Left renal pelvis (tissue), 4 donors: ENCODE measurements around the gene ADCY2. TPM values are rescaled to one million over a fixed set of nuclear protein-coding genes. Genes with fewer than 3 reads are reported as not detected.
"Not testable (repeated sequence)": the region's sequence is repeated elsewhere in the genome, so short reads cannot be mapped to it uniquely, and the experiment has no call there.

Experiments used
- DNase-seq, 4 donors: peaks; one replicate each; pipeline ENCODE4 v3.0.0-alpha.2; 2013; ENCODE audit warnings: low read depth in 4 of 4, low spot score in 3 of 4
- polyA plus RNA-seq, 4 donors: library from polyadenylated mRNA; unstranded; fragments of 120-200 nt; gene quantifications; one replicate each; pipeline ENCODE4 v1.2.1, GENCODE V29; 2013; ENCODE audit not compliant: insufficient read length in 4 of 4

The ADCY2 gene
- polyA plus RNA-seq, 4 donors = 4.4 to 7.7 (median 6.4) TPM

DNA sequence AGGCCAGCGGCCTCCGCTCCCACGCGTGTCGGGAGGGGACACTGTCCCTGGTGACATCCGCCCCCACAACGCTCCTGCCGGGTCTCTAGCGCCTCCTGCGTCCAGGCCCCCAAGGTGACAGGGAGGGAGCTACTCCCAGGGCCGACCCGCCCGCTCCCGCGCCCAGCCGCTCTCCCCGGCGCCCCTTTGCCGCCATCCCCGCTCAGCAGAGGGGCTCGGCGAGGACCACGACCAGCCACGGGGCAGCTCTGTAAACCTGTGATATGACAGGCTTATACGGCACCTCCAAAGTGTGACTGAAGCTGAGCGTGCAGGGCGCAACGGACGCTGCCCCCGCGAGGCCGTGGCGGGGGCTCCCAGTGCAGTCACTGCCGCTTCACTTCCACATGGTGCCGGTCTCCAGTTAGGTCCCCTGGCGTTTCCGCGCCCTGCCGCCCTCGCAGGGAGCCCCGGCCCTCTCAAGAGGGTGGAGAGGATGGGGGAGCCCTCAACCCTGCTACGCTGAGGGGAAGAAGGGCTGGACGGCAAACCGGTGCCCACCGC lies 978 bp upstream of the ADCY2 start:
- DNase-seq = no peak

DNA sequence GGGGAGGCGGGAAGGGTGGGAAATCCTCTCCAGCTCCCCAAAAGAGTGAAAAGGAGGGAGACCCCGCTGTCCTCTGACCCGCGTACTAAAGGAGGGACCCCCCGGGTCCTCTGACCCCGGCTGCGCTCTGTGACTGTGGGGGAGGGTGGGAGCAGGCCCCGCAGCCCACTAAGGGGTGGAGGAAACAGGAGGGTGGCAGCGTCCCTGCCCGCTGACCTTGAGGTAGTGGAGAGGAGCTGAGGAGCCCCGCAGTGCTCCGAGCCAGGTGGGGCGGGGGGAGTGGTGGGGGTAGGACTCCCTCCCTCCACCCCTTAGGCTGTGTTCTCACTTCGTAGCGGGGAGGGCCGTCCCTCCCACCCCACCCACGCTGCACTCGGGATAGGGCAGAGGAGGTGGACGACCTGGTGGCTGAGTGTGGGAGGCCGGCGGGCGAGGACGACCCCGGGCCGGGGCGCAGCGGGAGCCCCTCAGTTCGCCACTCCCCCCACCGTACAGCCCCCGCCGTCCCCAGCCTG lies 449 bp upstream of the ADCY2 start:
- DNase-seq = no peak

DNA sequence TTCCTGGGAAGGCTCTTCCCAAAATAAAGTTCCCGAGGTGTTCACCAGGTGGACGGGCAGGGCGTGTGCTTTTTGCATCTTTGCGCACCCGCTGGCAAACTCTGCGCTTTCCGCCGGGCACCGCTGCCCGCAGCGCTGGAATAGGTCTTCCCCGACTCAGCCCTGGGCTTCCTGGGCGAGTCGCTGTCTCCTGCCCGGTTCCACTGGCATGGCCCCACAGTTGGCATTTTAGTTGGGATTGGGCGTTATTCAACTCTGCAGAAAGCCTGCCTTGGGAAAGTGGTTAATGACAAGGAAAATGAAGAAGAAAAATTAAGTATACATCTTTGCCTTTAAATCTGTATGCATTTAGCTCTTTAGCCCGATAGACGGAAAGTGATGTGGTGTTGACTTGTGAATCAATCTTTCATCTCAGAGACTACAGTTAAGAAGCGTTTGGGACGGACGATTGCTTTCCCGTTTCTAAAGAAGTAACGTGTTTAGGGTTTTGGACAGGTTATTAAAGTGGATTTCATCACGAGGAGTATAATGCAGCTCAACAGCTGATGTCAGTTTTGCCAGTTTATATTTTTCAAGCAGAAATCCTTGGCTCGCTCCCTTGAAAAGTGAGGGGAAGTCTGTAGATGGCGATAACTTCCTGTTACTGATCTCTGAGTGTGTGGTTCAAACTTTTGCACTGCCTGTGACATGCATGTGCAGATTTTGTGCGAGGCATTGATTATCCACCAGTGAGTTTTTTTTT lies 946 bp downstream of the ADCY2 start:
- DNase-seq = no peak

DNA sequence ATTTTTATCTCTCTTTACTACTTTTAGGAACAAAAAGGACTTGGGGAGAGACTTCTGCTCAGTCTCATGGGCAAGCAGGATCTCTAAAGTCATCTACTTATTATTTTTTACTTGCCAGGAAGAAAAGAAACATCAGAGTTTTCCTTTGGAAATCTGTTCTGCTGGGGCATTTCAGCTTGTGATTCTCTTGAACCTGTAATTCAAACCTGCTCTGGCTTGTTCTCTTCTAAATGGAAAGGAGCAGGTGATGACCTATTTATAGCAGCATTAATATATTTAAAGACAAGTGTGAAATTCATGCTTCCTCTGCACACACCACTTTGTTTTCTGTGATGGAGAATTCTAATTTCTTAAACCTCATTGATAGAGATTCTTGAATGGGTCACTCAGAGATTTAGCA lies 2.0 kb downstream of the ADCY2 start:
- DNase-seq = no peak

DNA sequence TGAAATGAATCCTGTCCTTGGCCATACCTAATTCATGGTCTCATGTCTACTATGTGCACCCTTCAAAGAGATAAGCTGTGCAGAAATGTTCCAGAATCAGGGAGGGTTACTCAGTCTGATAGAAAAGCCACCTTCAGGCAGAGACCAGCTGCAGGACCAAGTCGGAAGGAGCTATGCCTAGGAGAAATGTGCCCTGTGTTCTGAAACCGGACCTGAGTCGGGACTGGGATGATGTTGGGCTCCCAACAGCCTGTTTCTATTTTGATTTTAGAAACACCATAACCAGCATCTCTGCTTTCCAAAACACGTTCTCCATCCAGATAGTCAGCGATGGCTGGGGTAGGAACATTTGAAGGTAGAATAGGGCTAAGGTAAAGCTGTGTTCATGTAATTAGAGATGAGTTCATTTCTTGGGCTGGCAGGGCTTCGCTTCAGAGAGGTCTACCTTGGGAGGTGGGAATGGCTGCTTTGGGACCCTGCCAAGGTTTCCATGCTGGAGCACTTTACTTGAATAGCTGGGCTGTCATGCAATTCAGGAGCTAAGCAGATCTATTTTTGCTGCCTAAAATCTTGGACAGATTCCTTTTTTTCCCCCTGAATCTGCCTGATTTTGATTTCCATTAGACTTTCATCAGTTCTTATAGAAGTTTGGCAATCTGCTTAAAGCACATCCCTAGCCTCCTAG lies 2.8 kb downstream of the ADCY2 start:
- no peak for DNase-seq

DNA sequence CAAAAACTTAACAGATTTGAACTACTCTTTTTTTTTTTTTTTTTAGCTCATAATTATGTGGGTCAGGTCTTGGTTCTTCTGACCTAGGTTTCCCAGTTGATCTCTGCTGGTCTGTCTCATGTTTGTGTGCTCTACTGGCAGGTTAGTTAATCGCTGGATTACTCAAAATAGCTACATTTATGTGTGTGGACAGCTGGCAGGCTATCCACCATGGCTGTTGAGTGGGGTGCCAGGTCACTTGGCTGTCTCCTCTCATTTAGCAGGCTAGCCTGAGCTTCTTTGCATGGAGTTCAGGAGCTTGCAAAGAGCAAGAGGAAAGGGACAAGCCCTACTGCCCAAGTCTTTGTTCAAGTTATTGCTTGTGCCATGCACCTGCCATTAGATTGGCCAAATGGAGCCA lies 9.3 kb downstream of the ADCY2 start:
- no peak for DNase-seq

DNA sequence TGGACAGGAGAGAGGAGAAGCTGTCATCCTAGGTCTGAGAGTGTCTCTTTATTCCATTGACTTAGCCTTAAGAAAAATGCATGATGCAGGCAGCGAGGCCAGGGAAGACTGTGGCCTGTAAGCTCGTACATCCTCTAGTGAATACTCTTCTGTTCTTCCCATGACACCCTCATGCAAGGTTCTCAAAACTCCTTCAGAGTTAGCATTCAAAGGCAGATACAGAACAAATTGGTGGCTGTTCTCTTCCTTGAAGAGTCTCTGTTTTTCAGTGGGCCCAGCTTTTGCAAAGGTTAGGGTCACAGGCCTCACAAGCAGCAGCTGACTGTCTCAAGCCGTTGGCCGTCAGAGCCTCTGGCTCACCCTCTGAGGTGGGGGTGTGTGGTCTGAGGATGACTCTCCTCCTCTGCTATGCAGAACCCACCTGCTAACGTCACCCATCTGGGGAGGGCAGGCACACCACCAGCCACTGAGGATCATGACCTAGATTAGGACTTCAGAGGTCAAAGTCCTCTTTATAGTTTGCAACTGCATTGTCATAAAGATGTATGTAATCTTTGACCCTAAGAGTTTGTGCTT lies 15.1 kb downstream of the ADCY2 start:
- DNase-seq = no peak

DNA sequence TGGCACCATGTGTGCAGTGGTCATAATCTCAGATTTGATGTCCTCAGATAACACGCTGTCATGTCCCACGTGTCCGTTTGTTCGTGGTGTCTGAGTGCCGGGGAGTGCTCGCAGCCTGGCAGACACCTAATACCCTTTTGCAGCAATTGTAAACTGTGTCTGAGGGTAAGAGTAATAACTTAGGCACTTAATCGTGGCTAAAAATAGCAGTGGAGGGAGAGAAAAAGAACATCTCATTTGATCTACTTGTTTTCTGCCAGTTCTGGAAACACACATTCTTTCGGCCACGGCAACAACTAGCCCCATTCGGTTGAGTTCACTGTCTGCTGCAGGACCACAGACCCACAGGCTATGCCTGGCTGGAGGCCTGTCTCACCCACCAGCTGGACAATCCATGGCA lies 16.5 kb downstream of the ADCY2 start:
- no peak for DNase-seq

DNA sequence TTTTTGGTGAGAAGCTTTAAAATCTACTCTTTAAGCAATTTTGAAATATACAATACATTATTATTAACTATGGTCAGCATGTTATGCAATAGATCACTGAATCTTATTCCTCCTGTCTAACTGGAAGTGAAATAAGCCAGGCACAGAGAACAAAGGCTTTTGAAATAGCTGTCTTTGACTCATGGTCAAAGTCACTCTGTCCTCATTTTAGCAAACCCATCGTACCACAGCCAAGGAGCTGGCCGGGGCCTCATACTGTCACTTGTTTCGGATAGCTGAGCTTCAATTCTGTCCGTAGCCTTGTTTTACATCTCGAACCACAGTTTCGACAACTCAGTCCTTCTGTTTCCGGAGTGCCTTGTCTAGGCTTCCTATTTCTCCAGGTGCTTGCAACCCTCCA lies 19.2 kb downstream of the ADCY2 start:
- no peak for DNase-seq

DNA sequence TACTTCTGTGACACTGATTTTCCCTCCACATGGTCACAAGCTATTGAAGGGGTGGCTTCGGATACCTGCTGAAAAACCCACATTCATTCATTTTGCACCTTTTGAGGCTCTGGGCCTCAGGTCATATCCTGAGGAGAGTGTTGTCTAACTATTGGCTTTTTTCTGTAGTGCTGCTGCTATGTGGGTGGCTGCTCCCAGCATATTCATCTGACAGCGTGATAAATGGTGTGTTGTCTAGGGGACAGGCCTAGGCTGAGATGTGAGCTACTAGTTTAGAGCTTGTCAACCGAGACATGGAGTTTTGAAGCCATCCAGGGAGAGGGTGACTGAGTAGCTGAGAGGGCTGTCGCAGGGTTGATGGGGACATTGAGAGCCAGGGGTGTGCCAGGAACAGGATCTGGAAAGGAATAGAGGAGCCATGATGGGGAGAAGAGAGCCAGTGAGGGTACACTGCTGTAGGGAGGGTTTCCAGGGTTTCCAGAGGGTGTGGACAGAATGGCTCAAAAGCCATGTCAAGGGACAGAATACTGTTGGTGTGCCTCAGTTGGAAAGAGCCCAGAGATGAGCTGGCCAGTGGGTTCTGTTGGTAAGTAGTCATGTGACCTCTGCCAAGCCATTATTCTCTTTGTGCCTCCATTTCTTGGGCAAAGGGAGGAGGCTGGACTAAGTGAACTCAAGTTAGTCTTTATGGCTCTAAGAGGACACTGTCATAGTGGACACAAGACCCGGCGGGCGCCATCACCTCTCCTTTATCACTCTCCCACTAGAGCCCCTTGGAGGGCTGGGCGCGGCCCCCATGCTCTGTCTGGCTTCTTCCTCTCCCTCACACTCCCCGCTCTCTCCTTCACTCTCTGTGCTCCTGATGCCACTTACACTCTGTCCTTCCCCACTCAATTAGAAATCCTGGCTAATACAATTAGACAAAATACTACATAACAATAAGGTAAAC lies 19.9 kb downstream of the ADCY2 start:
- no peak for DNase-seq

DNA sequence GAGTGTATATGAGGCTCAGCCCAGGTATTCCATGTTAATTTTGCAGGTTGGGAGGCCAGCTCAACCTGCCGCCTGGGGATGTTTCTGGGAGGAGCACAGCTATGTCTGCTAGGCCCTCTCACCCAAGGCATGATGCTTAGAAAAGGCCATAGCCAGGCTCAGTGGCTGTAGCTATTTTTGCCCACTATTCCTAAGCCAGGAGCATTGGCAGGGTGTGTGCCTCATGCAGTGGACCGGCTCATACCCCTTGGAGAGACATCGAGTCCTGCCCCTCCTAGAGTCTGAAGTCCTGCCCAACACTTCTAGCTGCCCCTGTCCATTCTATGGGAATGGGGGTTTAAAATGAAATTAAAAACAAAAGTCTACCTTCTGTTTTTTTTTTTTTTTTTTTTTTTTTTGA lies 22.3 kb downstream of the ADCY2 start:
- DNase-seq = no peak

DNA sequence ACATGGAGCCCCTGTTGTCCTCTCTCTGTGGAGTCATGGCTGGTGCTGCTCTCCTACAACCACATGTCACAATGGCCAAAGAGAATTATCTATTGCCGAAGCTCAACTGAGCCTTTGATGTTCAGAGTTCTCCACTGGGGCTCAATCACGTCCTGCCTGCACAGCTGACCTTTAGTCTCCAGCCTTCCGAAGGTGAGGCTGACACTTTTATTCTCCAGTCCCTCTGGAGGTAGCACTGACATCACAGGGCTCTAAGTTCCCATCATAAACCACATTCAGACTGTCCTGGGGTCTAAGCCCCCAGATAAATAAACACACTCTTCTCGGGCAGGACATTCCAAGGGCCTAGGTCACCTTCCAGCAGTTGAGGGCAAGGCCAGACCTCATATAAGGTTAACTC lies 23.4 kb downstream of the ADCY2 start:
- DNase-seq = no peak

DNA sequence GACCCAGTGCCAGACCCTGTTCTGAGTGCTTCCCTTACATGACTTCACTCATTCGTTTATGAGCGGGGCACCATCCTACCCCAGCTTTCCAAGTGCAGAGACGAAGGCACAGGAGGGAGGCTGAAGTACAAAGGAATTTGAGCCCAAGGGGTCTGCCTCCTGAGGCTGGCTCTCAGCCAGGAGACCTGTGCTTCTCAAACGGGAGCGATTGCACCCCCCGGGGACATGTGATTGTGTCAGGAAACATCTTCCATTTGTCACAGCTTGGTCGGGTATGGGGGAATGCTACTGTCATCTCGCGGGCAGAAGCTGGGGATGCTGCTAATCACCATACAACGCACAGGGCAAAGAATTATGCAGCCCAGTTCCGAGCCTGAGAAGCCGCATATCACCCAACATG lies 23.9 kb downstream of the ADCY2 start:
- no peak for DNase-seq

DNA sequence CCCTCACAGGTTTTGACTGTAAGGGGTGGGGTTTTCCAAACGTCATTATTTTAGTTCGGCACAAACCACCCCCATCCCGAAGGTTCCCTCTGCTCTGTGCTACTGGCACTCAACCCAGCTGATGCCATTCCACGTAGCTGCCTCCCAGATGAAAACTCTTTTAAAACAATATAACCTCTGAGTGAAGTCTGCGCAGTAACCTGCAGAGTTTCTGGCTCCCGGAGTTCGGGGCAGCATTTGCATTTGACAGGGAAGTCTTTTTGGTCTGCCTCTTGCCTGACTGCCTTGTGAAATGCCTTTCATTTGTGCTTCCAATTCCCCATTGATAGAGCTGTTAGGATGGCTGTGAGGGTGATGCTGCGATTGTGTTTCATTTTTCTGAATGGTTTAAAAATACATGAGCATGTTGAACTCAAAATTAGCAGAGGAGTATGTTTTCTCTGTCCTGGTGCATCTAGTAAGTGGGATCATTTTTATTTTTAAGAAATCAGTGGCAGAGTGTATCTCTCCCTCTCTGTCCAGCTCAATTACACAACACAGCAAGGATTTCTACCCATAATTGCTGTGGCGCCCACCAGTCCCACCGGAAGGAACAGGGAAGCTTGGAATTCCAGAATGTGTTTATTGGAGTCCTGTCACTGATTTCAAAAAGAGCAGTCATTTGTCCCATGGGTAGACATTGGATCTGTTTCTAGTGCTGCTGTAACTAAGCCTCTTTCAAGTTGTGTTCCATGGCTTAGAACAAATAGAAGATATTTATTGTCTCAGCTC lies 24.8 kb downstream of the ADCY2 start:
- no peak for DNase-seq

DNA sequence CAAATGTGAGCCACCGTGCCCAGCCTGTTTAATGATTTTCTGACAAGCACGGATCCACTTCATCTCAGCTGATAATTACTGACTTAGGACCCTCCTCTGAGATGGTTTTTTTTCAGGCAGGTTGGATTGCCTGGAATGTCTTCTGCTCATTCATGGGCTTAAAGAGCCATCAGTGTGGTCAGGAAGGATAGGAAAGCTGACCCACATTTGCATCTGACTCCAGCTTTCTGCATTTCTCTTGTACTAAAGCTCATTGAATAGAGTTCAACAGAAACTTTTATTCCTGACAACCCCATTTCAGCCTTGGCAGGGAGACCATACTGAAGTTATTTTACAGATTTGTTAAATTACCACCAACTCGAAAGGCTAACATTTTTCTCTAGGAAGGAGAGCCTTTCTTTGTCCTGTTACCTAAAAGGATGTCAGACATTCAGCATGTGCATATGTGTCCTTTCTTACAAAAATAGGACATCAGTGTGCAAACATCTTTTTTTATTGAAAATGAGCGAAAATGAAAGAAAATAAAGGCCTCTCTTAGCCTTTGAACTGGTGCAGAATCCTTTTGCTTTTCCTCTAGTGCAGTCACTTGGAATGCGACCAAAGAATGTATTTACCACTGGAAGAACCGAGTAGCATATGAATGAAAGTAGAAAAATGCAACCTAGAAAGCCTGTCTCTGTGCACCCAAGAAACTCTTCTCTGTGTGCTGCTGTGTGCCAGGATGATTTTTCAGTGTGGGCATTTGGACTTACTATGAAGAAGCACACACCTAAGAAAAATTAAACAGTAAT lies 26.6 kb downstream of the ADCY2 start:
- DNase-seq = no peak

DNA sequence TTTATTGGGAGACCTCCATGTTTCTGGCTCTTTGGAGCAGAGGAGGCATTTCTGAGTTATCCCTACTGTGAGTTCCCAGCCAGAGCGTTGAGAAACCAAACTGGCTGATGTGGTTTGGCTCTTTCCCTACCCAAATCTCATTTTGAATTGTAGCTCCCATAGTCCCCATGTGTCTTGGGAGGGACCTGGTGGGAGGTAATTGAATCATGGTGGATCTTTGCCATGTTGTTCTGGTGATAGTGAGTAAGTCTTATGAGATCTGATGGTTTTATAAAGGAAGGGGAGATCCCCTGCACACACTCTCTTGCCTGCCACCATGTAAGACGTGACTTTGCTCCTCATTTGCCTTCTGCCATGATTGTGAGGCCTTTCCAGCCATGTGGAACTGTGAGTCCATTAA lies 27.3 kb downstream of the ADCY2 start:
- DNase-seq = not testable (repeated sequence)

DNA sequence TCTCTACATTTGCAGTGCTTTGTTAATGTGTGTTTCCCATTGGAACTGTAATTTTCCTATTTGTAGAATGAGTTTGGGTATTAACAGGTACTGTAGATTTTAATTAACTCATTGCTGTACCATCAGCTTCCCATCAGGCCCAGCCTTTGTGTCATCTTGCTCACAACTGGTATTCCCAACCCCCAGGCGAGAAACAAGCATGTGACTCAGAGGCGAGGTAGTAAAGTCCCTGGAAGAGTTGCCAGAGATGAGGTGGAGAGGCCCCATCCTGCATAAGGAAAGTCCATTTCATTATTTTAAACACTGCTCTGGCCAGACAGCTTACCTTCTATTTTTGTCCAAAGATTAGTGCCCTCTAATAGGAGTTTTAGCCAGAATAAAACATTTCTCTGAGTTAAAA lies 29.9 kb downstream of the ADCY2 start:
- no peak for DNase-seq

DNA sequence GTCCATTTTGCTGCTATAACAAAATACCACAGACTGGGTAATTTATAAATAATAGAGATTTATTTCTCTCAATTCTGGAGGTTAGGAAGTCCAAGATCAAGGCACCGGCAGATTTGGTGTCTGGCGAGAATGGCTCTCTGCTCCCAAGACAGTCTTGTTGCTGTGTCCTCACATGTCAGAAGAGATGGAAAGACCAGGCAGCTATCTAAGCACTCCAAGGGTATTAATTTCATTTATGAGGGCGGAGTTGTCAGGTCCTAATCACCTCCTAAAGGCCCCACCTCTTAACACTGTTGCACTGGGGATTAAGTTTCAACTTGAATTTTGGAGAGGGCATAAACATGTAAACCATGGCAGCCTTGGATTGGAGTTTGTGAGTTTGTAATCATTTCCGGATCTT lies 30.3 kb downstream of the ADCY2 start:
- no peak for DNase-seq

DNA sequence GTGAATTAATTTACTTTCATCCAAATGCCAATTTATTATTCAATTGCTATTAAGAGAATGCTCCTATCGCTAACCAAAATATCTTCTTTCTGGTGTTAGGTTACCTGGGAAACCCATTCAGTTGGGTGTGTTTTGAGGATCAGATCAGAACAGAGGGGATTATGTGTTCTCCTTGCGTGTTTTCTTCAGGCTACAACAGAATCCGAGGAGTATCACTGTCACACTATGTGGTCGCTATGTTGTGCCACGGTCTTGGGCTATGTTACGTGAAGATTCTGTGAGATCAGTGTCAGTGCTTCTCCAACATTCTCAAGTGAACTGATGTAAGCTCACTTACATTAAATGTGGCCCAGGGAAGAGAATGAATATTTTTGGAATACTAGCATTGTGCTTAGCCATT lies 39.0 kb downstream of the ADCY2 start:
- no peak for DNase-seq
